Measurements from ENCODE around the gene GALNT3.

Gene GALNT3

DNA sequence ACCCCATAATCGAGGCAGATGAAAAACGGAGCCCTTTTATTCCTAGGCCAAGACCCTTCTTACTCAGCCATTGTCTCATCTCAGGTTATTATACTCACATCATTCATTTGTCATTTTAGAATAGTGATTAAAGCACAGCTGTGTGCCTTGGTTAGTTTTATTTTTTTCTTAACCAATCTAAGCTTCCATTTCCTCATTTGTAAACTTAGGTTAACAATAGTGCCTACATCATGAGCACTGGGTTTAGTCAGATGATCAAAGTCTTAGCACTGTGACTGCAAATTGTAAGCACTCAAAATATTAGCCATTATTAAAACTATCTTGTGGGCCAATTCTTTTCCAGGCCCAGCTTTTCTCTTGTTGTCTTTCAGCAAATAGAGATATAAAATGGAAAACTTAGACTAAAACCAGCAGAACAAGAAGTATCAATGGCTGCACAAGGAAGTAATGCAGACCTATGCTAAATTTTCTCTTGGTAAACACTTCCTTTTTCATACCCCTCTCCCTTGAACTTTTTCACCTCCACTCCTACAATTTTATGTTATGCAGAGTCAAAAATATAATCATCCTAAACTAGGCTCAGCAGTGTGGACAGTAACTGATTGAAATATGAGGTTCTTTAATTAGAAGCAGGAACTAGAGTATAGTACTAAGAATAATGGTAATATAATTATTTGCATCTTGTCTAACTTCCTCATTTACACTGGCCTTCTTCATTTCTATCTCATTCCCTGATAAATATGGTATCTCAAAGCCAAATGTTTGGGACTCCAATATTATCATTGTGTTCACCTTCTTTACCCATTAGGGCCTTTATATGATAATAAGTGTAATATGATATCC is 21.5 kb upstream of the GALNT3 start:
- TF ChIP-seq, protein P1, sequence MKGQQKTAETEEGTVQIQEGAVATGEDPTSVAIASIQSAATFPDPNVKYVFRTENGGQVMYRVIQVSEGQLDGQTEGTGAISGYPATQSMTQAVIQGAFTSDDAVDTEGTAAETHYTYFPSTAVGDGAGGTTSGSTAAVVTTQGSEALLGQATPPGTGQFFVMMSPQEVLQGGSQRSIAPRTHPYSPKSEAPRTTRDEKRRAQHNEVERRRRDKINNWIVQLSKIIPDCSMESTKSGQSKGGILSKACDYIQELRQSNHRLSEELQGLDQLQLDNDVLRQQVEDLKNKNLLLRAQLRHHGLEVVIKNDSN (IDR thresholded peaks at IDR 0.05), result no peak
- no peak for TF ChIP-seq TAF1 (IDR thresholded peaks at IDR 0.05; ENCODE audit: low read depth)
- no peak for TF ChIP-seq TEAD4 (IDR thresholded peaks at IDR 0.05)
- no peak for TF ChIP-seq RAD21 (IDR thresholded peaks at IDR 0.05; ENCODE audit: low read depth)
- TF ChIP-seq, protein P2, sequence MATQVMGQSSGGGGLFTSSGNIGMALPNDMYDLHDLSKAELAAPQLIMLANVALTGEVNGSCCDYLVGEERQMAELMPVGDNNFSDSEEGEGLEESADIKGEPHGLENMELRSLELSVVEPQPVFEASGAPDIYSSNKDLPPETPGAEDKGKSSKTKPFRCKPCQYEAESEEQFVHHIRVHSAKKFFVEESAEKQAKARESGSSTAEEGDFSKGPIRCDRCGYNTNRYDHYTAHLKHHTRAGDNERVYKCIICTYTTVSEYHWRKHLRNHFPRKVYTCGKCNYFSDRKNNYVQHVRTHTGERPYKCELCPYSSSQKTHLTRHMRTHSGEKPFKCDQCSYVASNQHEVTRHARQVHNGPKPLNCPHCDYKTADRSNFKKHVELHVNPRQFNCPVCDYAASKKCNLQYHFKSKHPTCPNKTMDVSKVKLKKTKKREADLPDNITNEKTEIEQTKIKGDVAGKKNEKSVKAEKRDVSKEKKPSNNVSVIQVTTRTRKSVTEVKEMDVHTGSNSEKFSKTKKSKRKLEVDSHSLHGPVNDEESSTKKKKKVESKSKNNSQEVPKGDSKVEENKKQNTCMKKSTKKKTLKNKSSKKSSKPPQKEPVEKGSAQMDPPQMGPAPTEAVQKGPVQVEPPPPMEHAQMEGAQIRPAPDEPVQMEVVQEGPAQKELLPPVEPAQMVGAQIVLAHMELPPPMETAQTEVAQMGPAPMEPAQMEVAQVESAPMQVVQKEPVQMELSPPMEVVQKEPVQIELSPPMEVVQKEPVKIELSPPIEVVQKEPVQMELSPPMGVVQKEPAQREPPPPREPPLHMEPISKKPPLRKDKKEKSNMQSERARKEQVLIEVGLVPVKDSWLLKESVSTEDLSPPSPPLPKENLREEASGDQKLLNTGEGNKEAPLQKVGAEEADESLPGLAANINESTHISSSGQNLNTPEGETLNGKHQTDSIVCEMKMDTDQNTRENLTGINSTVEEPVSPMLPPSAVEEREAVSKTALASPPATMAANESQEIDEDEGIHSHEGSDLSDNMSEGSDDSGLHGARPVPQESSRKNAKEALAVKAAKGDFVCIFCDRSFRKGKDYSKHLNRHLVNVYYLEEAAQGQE (IDR thresholded peaks at IDR 0.05; ENCODE audit: low read depth), result no peak
- TF ChIP-seq EGR1 (IDR thresholded peaks at IDR 0.05), result no peak
- TF ChIP-seq TCF12 (IDR thresholded peaks at IDR 0.05; ENCODE audit: low read depth), result no peak
- no peak for TF ChIP-seq CREB1 (IDR thresholded peaks at IDR 0.05; ENCODE audit: low read depth)

DNA sequence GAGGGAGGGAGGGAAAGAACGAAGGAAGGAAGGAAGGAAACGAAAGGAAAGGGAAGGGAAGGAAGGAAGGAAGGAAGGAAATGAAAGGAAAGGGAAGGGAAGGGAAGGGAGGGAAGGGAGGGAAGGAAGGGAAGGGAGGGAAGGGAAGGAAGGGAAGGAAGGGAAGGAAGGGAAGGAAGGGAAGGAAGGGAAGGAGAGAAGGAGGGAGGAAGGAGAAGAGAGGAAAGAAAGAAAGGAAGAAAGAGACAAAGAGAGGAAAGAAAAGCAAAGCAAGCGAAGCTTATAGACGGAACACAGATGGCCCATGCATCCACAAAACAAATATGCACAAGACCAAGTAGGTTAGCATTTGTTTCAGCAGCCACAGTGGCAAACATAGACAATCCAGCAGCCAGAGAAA is 20.4 kb upstream of the GALNT3 start:
- TF ChIP-seq RAD21 (IDR thresholded peaks at IDR 0.05; ENCODE audit: low read depth) (no peak), TEAD4 (IDR thresholded peaks at IDR 0.05) (no peak), EP300 (IDR thresholded peaks at IDR 0.05; ENCODE audit: borderline replicate concordance) (no peak), EGR1 (IDR thresholded peaks at IDR 0.05) (no peak), CEBPB (IDR thresholded peaks at IDR 0.05) (no peak), TAF1 (IDR thresholded peaks at IDR 0.05; ENCODE audit: low read depth) (no peak)
- TF ChIP-seq, protein P1 (IDR thresholded peaks at IDR 0.05), result no peak
- TF ChIP-seq, protein P2 (IDR thresholded peaks at IDR 0.05; ENCODE audit: low read depth), result no peak
- TF ChIP-seq, protein P3, sequence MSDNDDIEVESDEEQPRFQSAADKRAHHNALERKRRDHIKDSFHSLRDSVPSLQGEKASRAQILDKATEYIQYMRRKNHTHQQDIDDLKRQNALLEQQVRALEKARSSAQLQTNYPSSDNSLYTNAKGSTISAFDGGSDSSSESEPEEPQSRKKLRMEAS (IDR thresholded peaks at IDR 0.05), result no peak

DNA sequence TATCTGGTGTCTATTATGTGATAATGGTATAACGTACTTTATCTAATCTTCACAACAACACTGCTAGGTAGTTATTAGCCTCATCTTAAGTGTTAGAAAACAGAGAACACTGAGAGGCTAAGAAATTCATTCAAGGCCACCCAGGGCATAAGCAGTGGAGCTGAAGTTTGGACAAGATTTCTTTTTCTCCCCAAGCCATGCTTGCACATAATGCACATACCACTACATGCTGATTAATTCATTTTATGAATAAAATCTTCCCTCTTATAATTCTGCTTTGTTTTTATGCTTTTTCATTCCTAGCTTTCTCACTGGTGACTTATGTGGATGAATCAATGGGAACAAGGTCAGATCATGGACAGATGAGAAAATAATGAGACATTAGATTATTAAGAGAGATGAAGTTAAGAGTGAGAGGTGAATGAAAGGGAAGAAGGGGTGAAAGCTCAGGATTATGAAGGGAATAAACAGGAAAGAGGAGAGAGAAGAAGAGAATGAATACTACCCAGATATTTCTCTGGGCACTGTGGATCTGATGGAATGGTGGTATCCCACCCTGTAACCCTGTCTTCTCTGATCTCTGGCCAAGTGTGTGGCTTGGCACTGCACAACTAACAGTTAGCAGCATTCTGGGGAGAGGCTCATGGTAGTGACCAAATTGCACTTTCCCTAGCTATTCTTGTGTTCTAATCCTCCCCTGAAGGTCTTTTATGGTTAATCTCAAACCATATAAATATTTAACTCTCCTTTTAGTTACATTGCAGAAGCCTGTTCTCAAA is 17.7 kb upstream of the GALNT3 start:
- no peak for TF ChIP-seq TCF12 (IDR thresholded peaks at IDR 0.05; ENCODE audit: low read depth)
- TF ChIP-seq YY1 (IDR thresholded peaks at IDR 0.05; ENCODE audit: low read depth), result no peak

DNA sequence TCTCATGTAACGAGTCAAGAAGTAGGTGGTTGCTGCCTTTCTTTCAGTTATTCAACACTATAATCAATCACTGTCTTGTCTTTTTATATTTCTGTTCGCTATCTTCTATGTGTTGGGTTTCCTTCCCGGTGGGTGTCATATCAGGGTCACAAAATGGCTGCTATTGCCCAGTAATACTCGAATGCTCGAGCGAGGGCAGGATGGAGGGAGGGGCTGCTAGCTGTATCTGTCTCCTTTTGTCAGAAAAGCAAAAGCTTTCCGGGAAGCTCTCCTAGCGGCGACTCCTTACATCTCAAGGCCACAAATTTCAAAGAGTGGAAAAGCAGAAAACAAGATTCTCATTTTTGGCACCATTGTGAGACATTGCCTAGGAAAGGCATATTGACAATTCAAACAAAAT is 16.4 kb upstream of the GALNT3 start:
- TF ChIP-seq ZBTB7A (IDR thresholded peaks at IDR 0.05; ENCODE audit: low read depth), result no peak
- TF ChIP-seq EP300 (IDR thresholded peaks at IDR 0.05; ENCODE audit: borderline replicate concordance), result no peak
- TF ChIP-seq TAF1 (IDR thresholded peaks at IDR 0.05; ENCODE audit: low read depth), result no peak
- no peak for TF ChIP-seq TEAD4 (IDR thresholded peaks at IDR 0.05)
- TF ChIP-seq RAD21 (IDR thresholded peaks at IDR 0.05; ENCODE audit: low read depth), result no peak
- no peak for TF ChIP-seq TCF12 (IDR thresholded peaks at IDR 0.05; ENCODE audit: low read depth)
- TF ChIP-seq NFIC (IDR thresholded peaks at IDR 0.05), result no peak
- no peak for TF ChIP-seq CREB1 (IDR thresholded peaks at IDR 0.05; ENCODE audit: low read depth)
- TF ChIP-seq, protein P3 (IDR thresholded peaks at IDR 0.05), result no peak
- TF ChIP-seq, protein P1 (IDR thresholded peaks at IDR 0.05), result no peak
- TF ChIP-seq, protein P2 (IDR thresholded peaks at IDR 0.05; ENCODE audit: low read depth), result no peak
- no peak for TF ChIP-seq FOXM1 (IDR thresholded peaks at IDR 0.05; ENCODE audit: borderline replicate concordance, low read depth)
- TF ChIP-seq YY1 (IDR thresholded peaks at IDR 0.05; ENCODE audit: low read depth), result no peak
- TF ChIP-seq CEBPB (IDR thresholded peaks at IDR 0.05), result no peak
- TF ChIP-seq EGR1 (IDR thresholded peaks at IDR 0.05), result no peak

All from Ishikawa (cell line).